ENCODE results near the gene SLIT1.

Gene SLIT1

GRCh38 chr10:97138174-97138573 is 47.6 kb downstream of the SLIT1 start:
- DNase-seq = no peak

- no peak for DNase-seq
Measured at GRCh38 chr10:97136756-97137155, 49.0 kb downstream of the SLIT1 start.

- DNase-seq = no peak
Measured at GRCh38 chr10:97135464-97135863, 50.3 kb downstream of the SLIT1 start.

- no peak for DNase-seq
Measured at GRCh38 chr10:97134983-97135382, 50.8 kb downstream of the SLIT1 start.

GRCh38 chr10:97134110-97134509 is 51.6 kb downstream of the SLIT1 start:
- no peak for DNase-seq

- DNase-seq = no peak
Measured at GRCh38 chr10:97132273-97132672, 53.5 kb downstream of the SLIT1 start.

- DNase-seq = no peak
Measured at GRCh38 chr10:97131666-97132065, 54.1 kb downstream of the SLIT1 start.

GRCh38 chr10:97131181-97131628 is 54.6 kb downstream of the SLIT1 start:
- no peak for DNase-seq

- DNase-seq = no peak
Measured at GRCh38 chr10:97129666-97130065, 56.1 kb downstream of the SLIT1 start.

GRCh38 chr10:97128516-97129154 is 57.1 kb downstream of the SLIT1 start:
- no peak for DNase-seq

GRCh38 chr10:97128039-97128492 is 57.7 kb downstream of the SLIT1 start:
- DNase-seq = no peak

GRCh38 chr10:97127509-97127908 is 58.2 kb downstream of the SLIT1 start:
- no peak for DNase-seq

GRCh38 chr10:97124211-97124610 is 61.5 kb downstream of the SLIT1 start:
- DNase-seq = no peak

GRCh38 chr10:97123765-97124164 is 62.0 kb downstream of the SLIT1 start:
- DNase-seq = no peak

GRCh38 chr10:97121041-97121440 is 64.7 kb downstream of the SLIT1 start:
- no peak for DNase-seq

- no peak for DNase-seq
Measured at GRCh38 chr10:97120370-97120769, 65.4 kb downstream of the SLIT1 start.

- no peak for DNase-seq
Measured at GRCh38 chr10:97119058-97119745, 66.6 kb downstream of the SLIT1 start.

- DNase-seq = no peak
Measured at GRCh38 chr10:97117372-97117771, 68.4 kb downstream of the SLIT1 start.

GRCh38 chr10:97116462-97117162 is 69.1 kb downstream of the SLIT1 start:
- DNase-seq = no peak

- DNase-seq = no peak
Measured at GRCh38 chr10:97115846-97116245, 69.9 kb downstream of the SLIT1 start.

GRCh38 chr10:97111615-97112014 is 74.1 kb downstream of the SLIT1 start:
- no peak for DNase-seq

GRCh38 chr10:97109547-97109946 is 76.2 kb downstream of the SLIT1 start:
- DNase-seq = peak; percentile 52

- no peak for DNase-seq
Measured at GRCh38 chr10:97107551-97107950, 78.2 kb downstream of the SLIT1 start.

GRCh38 chr10:97106207-97106606 is 79.6 kb downstream of the SLIT1 start:
- no peak for DNase-seq

Data from NCI-H526 treated with DMSO at 0.1 percent for 48 hours (cell line).